Astrocyte of the hippocampus (primary cell): ENCODE measurements around the gene IHH.

Experiments used
- DNase-seq: peaks from one replicate; pipeline ENCODE4 v3.0.0; 2011; ENCODE audit warnings: low read depth, low spot score

IHH gene

GRCh38 chr2:219020604-219021365 lies 39.9 kb downstream of the IHH start:
- no peak for DNase-seq

DNA sequence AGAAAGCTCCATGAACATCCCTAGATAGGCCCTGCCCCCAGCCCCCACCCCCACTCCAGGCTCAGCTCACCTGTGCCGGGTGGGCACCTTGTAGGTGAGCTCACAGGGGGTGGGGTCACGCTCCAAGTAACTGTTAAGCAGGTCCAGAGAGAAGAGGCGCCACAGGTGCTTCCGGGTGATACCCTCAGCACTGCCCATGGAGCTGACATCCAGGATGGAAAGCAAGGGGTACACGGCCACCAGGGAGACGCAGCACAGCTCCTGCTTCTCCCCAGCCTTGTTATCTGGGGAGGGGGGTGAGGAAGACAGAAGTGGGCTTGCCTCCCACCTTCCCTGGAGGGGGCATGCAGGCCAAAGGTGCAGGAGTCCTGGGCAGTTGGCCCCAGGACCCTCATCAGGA lies 41.3 kb downstream of the IHH start:
- DNase-seq: no peak

DNA sequence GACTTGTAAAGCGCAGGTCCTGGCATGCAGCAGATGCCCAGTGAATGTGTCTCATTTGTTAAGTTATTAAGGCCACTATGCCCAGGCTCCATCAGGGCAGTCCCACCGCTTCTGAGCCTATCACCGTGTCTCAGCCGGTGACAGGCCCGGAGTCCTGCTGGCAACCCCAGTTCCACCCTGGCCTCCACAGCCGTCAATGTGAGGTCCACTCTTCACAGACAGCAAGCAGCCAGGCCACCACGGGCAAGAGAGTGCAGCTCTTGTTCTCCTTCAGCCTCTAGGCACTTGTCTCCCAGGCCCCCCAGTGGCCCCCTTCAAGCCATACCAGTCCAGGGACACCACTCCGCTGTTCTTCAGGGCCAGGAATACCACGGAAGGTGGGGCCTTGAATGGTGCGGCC lies 42.0 kb downstream of the IHH start:
- no peak for DNase-seq

DNA sequence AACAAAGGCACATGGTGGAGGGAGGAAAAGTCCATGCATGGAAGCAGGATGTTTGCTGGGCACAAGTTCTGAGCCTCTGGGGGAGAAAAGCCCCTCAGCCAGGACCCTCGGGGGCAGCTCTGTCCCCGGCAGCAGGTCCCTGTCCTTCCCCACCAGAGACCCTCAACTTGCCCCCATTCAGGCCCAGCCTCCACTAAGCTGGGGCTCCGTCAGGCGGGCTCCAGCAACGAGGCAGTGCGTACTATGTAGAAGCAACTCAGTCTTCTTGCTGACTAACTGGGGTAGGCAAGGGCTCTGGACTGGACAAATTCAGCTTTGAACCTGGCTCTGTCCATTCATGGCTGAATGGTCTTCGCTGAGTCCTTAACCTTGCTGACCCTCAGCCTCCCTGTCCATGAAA lies 42.4 kb downstream of the IHH start:
- no peak for DNase-seq

DNA sequence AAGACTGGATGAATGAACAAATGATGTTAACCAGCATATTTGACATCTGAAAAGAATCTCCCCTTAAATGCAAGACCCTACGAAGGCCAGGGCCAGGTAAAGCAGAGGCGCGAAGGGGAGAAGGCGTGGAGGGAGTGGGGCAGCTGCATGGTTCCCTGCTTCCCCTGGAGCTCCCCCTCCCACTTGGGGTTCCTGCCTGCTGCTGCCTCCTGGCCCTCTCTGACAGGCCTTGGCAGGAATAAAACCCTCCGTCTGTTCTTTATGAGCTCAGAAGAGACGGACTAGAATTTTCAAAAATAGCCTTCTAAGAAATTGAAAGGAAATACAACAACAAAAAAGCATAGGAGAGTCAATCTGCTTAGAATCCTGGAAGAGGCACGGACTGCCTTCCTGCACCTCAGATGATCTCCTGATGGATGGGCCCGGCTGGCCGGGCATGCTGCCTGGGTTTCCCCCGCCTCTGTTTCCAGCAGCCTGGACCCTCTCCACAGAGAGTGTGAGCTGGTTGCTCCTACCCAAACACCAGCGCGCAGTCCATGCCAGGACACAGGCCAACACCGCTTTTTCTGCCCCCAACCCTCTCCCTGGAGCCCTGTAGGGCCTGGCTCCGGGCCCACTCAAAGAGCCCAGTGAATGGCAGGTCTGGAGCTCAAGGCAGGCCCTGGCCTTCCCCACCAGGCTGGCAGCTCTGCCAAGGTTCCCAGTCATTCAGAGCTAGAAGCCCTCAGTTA lies 43.4 kb downstream of the IHH start:
- no peak for DNase-seq

GRCh38 chr2:219016721-219017120 lies 44.0 kb downstream of the IHH start:
- DNase-seq: no peak

DNA sequence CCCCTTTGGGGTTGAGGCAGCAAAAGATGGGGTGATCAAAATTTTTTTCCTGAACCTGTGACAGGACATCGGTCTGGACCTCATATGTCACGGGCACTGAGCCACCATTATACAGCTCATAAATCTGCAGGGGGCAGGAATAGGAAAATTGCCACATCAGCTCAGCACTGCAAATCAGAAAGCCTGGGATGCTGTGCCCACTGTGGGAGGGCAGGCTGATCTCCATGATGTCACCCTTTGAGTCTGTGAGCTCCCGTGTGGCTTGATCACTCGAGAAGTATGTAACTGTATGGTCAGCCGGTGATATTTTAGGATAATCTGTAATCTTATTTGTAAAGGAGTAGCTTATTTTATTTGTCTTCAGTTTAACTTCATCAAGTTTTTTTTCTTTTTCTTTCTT lies 49.8 kb downstream of the IHH start:
- DNase-seq: no peak

GRCh38 chr2:219010162-219010756 lies 50.5 kb downstream of the IHH start:
- DNase-seq: no peak

GRCh38 chr2:219009294-219009693 lies 51.4 kb downstream of the IHH start:
- no peak for DNase-seq
